22Rv1 (cell line): ENCODE measurements around the gene AIG1.

Source experiments
- CTCF ChIP-seq: fragments of 450-650 bp; IDR thresholded peaks from 2 replicates; pipeline ENCODE4 v1.5.1; 2017; ENCODE audit warnings: mild to moderate bottlenecking
- ZFX ChIP-seq: fragments of 450-650 bp; IDR thresholded peaks from 2 replicates; pipeline ENCODE4 v1.6.1; 2017; ENCODE audit warnings: antibody characterized with exemption, borderline replicate concordance

GRCh38 chr6:143164565-143165105 is 103.9 kb downstream of the AIG1 start:
- TF ChIP-seq CTCF (no peak), ZFX (no peak)
